Measurements from ENCODE around the gene SUB1.
A peak's percentile ranks its signal among the peaks of the same experiment; 100 is the strongest.

DNA sequence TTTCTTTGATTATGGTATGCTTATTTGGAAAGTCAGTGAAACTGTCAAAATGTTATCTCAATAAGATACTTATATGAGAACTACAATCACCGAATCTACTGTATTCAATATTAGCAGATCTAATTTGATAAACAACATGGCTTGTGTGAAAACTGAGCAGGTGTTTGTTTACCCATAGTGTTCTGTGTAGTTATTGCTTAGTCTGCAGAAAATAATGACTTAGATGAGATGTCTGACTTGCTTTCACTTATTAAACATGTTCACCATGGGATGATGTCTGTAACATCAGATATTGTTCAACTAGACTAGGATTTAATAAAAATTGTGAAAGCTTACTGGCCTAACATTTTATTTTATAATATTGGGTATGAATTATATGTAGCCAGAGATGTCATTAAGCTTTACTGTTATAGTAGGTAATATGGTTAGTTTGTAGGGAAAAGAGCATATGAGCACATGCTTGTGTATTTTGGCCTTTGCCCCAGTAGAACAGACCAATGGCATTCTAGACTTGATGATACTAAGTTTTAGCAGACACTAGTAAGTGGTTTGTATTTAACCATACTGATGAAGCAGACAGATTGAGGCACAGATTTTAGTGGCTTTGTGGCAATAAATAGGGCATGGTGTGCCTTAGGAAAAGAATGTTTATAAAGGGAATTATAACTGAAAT lies 16.4 kb downstream of the SUB1 start:
- TF ChIP-seq TAF1 (IDR thresholded peaks at IDR 0.05; ENCODE audit: borderline replicate concordance, low read depth, low read length) (no peak), POLR2AphosphoS5 (IDR thresholded peaks at IDR 0.05; ENCODE audit: low read depth, low read length) (0 out of 2 replicates have a peak, but pooled peaks have one; percentile 15), POLR2A (IDR thresholded peaks at IDR 0.05; ENCODE audit: low read depth, low read length) (no peak)
